GM18520 (cell line): ENCODE measurements around the gene KCNMB2.

Experiments
- ATAC-seq: cut with Tn5 transposase; IDR thresholded peaks from one replicate; pipeline ENCODE4 v1.9.1; 2021; ENCODE audit not compliant: unreplicated experiment

Gene KCNMB2

GRCh38 chr3:178536211-178537079, at the start of gene KCNMB2:
Gene KCNMB2, plus strand, starts transcription at chr3:178536436.
- no peak for ATAC-seq

- ATAC-seq = no peak
Measured at GRCh38 chr3:178486903-178487302, 49.3 kb upstream of the KCNMB2 start.

GRCh38 chr3:178487752-178488151, 48.5 kb upstream of the KCNMB2 start:
- ATAC-seq = no peak

GRCh38 chr3:178491751-178492150, 44.5 kb upstream of the KCNMB2 start:
- ATAC-seq = no peak

GRCh38 chr3:178492491-178492890, 43.7 kb upstream of the KCNMB2 start:
- no peak for ATAC-seq

- no peak for ATAC-seq
Measured at GRCh38 chr3:178494386-178494785, 41.9 kb upstream of the KCNMB2 start.

- ATAC-seq = no peak
Measured at GRCh38 chr3:178496911-178497310, 39.3 kb upstream of the KCNMB2 start.

GRCh38 chr3:178498871-178499270, 37.4 kb upstream of the KCNMB2 start:
- no peak for ATAC-seq

- no peak for ATAC-seq
Measured at GRCh38 chr3:178500631-178501030, 35.6 kb upstream of the KCNMB2 start.

GRCh38 chr3:178504128-178504527, 32.1 kb upstream of the KCNMB2 start:
- ATAC-seq = no peak

- ATAC-seq = no peak
Measured at GRCh38 chr3:178505832-178506231, 30.4 kb upstream of the KCNMB2 start.

GRCh38 chr3:178507507-178508442, 28.5 kb upstream of the KCNMB2 start:
- no peak for ATAC-seq

GRCh38 chr3:178508443-178508825, 27.8 kb upstream of the KCNMB2 start:
- ATAC-seq = no peak

- no peak for ATAC-seq
Measured at GRCh38 chr3:178510496-178510895, 25.7 kb upstream of the KCNMB2 start.

- ATAC-seq = no peak
Measured at GRCh38 chr3:178512647-178513046, 23.6 kb upstream of the KCNMB2 start.

GRCh38 chr3:178513546-178514380, 22.5 kb upstream of the KCNMB2 start:
- no peak for ATAC-seq

- no peak for ATAC-seq
Measured at GRCh38 chr3:178514401-178514800, 21.8 kb upstream of the KCNMB2 start.

GRCh38 chr3:178515076-178515744, 21.0 kb upstream of the KCNMB2 start:
- peak; percentile 22 for ATAC-seq

- ATAC-seq = no peak
Measured at GRCh38 chr3:178517665-178518334, 18.4 kb upstream of the KCNMB2 start.
